22Rv1 (cell line): ENCODE data around the gene VANGL2.

Source experiments
- H3K27ac ChIP-seq: fragments of 450-650 bp; 2 replicates; pipeline ENCODE4 v1.5.1; 2017
- ZFX ChIP-seq: fragments of 450-650 bp; IDR thresholded peaks from 2 replicates; pipeline ENCODE4 v1.6.1; 2017; ENCODE audit warnings: antibody characterized with exemption, borderline replicate concordance
- TF ChIP-seq, protein P1 (sequence below): fragments of 450-650 bp; IDR thresholded peaks from 2 replicates; pipeline ENCODE4 v1.5.1; 2017; ENCODE audit warnings: mild to moderate bottlenecking

Gene VANGL2

GRCh38 chr1:160474392-160475242 is 74.3 kb downstream of the VANGL2 start:
- H3K27ac ChIP-seq = no peak overlapping the region
- TF ChIP-seq, protein P1, sequence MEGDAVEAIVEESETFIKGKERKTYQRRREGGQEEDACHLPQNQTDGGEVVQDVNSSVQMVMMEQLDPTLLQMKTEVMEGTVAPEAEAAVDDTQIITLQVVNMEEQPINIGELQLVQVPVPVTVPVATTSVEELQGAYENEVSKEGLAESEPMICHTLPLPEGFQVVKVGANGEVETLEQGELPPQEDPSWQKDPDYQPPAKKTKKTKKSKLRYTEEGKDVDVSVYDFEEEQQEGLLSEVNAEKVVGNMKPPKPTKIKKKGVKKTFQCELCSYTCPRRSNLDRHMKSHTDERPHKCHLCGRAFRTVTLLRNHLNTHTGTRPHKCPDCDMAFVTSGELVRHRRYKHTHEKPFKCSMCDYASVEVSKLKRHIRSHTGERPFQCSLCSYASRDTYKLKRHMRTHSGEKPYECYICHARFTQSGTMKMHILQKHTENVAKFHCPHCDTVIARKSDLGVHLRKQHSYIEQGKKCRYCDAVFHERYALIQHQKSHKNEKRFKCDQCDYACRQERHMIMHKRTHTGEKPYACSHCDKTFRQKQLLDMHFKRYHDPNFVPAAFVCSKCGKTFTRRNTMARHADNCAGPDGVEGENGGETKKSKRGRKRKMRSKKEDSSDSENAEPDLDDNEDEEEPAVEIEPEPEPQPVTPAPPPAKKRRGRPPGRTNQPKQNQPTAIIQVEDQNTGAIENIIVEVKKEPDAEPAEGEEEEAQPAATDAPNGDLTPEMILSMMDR = no peak
- TF ChIP-seq ZFX = no peak
